ENCODE measurements around the gene AFTPH.

AFTPH gene

DNA sequence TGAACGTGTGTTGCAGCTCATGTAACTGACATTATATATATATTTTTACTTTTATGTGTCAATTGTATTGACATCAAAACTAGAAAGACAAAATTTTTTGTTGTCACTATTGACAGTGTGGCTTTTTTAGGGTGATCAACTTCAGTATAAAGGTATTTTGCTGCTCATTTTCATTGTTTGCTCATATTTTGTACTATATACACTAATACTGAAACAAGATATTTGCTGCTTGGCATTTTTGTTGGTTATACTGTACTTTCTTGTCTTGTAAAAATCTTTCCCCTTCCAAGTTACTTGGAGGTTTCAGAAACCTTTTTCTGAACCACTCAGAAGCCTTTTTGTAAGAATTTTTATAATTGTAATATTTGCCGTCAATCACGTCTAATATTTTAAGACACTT, 16.5 kb downstream of the AFTPH start:
- no peak for DNase-seq (ENCODE audit: low spot score)

DNA sequence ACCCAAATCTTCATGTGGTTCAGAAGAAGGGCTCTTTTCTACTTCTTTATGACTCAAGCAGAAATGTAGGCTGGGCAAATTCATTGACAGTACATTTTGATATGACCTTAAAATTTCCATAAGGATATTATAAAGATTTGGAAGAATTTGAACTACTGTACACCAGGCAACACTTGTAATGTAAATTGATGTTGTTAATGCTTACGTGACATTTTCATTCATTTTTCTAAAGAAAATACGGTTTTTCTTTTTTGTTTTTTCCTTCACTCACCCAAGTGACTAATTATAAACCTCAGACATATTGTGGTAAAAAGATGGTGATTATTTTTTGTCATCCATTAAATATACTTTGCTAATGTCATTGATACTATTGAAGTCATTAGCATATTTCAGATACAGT, 17.4 kb downstream of the AFTPH start:
- no peak for DNase-seq (ENCODE audit: low spot score)

DNA sequence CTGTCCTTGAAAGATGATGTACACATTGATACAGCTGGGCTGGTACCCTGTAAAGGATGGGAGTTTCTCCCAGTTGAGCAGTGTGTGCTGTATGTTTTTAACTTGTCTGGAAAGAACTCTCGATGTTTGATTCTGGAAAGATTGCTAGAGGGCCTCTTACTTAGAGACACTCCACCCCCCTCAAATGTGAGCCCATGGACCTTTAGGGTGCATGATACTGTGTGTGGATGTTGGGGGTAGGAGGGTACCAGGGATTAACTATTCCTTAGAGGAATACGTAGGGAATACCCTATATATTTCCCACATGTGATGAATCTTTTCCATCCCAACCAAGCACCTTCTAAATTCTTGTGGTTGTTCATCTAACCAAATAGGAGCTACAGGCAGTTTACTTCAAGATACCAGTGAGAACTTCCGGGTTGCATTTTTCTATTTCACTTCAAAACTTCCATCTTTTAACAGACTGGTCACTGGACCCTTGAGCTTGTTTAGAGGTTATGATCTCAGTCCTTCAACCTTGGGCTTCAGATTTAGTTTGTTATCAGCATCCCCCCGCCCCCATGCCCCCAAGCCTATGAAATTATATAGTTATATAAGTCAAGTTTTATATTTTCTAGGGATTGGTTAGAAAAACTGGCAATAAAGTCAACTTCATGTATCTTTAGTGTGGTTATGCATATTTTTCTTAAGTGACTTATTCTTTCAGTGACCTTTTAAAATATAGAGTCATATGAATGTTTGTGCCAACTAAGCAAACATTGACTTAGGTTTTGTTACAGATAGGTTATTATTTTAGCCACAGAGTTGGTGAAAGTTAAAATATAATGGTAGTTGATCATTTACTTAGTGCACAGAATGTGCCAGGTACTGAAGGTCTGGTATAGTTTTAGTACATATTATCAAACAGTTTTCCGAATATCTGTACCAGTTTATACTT, 18.2 kb downstream of the AFTPH start:
- no peak for DNase-seq (ENCODE audit: low spot score)

DNA sequence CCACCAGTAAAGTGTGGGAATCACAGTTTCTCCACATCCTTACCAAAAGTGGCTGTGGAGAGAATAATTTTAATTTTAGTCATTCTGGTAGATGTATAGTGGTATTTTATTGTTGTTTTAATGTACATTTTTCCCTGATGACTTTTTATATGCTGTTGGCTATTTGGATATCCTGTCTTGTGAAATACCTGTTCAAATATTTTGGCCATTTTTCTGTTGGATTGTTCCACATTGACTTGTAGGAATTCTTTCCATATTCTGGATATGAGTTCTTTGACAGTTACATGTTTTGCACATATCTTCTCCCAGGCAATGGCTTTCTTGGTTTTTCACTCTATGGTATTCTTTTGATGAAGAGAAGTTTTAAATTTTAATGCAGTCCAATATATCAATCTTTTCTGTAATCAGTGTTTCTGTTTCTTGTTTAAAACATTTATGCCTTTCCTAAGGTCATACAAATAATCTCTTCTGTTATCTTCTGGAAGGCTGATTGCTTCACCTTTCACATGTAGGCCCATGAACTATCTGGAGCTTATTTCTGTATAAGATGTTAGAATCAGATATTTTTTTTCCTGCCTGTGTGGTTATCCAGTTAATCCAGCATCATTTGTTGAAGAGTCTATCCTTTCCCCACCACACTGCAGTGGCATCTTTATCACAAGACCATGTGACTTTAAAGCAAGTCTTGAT, 19.0 kb downstream of the AFTPH start:
- DNase-seq (ENCODE audit: low spot score), result no peak

DNA sequence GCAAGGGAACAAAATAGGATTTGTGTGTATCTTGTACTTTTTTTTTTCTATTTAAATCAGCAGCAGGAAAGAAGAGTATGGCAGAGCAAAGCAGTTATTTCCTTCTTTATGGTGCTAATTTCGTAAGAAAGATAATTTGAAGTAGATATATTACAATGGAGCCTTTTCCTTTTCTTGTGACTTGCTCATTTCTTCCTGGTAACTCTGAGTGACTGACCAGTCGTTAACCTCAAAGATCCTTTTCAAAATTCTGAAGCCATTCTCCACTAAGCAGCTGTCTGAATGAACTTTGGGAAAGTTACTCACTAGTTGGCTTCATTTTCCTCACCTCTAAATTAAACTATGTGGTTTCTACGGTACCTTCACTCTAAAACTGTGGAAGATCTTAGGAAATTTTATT, 24.6 kb downstream of the AFTPH start:
- no peak for DNase-seq (ENCODE audit: low spot score)

DNA sequence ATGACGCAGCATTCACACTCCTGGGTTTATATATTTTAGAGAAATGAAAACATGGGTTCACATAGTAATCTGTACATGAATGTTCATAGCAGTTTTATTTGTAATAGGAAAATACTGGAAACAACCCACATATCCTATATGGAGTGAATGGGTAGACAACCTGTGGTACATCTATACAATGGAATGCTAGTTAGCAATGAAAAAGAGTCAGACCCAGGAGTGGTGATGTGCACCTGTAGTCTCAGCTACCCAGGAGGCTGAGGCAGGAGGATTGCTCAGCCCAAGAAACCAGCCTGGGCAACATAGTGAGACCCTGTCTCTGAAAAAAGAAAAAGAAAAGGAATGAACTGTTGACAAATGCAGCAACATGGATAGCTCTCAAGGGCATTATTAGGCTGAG, 25.9 kb downstream of the AFTPH start:
- DNase-seq (ENCODE audit: low spot score), result no peak

DNA sequence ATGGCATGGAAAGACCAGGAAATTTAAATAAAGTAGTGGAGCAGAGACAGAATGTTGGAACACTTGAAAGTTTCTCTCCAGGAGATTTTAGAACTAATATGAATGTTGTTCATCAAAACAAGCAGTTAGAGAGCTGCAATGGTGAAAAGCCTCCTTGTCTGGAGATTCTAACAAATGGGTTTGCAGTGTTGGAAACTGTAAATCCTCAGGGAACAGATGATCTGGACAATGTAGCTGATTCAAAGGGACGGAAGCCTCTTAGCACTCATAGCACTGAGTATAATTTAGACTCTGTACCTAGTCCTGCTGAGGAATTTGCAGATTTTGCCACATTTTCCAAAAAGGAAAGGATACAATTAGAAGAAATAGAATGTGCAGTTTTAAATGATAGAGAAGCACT, 27.7 kb downstream of the AFTPH start:
- no peak for DNase-seq (ENCODE audit: low spot score)

DNA sequence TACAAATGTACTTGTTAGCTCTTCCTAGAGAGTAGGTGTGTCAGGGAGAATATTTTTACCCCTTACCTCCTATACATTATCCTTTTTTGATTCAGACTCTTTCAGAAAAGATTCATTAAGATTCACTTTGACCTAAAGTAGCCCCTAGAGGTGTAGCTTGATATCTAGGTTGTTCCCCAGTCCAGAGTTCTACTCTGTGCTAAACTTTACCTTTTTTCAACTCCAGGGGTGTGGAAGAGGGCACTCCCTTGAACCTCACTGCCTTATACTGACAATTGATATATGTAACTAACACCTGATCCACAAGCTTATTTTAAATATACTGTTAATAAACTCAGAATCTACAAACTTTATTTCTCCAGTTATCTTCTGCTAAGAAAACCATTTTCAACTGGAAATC, 30.0 kb downstream of the AFTPH start:
- no peak for DNase-seq (ENCODE audit: low spot score)

DNA sequence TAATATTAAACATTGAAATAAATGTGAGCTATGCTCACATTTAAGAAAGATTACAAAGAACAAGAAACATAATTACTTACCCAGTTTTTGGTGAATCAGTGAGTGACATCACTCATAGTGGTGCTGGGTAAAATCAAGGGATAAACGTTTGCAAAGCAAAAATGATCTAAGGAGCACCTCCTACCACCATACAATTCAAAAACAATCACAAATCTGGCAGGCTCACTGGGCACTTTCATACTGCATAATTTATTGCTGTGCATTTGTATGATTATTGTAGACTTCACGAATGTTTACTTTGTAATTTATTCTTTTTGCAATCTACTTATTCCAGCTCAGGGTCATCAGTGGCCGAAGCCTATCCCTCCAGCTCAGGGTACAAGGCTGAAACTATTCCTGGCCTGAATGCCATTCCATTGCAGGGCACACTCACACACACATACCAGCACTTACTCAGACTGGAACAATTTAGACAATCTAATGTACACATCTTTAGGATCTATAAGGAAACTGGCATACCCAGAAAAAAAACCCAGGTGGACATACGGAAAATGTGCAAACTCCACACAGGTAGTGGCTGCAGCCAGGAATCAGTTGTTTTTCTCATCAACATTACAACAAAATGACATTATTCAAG, 34.4 kb downstream of the AFTPH start:
- DNase-seq (ENCODE audit: low spot score), result no peak

DNA sequence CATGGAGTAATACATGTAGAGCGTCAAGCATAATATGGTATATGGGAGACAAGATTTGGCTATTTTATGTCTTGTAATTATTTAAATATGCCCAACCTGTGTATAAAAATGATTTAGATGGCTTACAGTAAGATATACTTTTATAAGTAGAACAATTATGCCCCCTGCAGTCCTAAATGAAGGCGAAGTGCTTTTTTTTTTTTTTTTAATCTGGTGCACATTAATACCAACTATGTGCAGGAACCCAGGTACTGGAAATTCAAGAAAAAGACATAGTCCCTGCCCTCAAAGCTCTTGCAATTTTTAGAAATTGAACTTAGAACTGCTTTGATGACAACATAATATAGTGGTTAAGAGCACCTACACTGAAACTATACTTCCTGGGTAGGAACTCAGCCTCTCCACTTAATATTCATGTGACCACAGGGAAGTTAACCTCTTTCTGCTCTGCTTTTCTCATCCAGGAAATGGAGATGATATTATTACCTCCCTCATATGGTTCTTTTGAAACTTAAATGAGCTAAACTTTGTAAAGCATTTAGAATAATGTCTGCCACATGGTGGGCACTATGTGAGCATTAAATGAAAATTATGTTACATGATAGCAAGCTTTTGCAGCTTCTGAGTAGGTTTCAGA, 38.1 kb downstream of the AFTPH start:
- peak; percentile 29 for DNase-seq (ENCODE audit: low spot score)

DNA sequence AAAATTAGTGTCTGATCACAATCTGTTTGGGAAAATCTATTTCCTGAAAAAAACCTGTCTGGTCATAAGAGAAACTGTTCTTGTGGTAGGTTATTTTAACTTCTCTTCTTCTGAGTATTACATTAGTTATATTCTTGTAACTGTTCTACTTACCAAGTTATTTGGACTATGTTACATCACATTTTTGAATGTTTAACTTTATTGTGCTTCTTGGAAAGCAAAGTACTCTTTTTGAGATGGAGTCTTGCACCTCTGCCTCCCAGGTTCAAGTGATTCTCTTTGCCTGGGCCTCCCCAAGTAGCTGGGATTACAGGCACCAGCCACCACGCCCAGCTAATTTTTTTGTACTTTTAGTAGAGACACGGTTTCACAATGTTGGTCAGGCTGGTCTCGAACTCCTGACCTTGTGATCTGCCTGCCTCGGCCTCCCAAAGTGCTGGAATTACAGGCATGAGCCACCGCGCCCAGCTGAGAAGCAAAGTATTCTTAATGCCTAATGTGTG, 39.4 kb downstream of the AFTPH start:
- DNase-seq (ENCODE audit: low spot score), result no peak

DNA sequence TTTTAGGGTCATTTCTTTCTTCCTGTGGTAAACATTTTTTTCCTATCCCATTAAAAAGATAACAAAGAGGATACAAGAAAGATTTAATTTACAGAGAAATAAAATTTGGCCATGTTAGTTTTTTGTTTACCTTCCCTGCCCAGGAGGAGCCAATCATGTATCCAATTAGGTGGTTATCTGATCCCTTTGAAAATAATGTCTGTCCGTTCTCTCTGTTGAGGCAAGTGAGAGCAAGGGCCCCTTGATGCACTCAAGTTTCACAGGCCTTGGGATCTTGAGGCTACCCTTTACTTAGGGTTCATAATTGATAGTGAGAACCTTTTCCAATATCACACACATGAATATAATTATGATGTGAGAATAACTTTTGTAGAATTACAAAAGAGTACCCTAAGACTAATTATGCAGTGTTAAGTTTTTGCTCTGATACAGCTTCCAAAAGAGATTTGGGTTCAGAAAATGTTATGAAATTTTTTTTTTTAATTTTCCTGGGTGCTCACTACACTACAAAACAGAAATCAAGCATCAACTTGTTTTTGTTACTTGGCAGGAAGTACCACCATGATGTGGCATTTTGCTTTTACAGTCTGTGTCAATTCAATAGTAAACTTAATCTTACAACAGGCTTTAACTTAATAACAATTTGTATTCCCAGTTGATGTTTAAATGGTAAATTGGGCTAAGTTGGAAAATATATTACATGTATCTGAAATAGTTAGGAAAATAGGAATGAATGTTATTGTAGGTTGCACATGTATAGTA, 42.0 kb downstream of the AFTPH start:
- no peak for DNase-seq (ENCODE audit: low spot score)

DNA sequence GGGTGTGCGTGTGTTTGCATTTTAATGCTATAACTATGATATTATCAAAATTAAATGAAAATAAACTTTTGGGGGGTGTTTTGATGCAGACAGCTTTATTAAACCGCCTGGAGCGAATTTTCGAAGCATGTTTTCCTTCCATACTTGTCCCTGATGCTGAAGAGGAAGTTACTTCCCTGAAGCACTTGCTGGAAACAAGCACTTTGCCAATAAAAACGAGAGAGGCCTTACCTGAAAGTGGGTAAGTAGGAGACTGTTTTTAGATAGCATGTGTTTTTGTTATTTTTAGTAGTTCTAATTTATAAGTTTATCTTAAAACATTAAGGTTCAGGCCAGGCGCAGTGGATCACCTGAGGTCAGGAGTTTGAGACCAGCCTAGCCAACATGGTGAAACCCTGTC, 43.3 kb downstream of the AFTPH start:
- DNase-seq (ENCODE audit: low spot score), result no peak

DNA sequence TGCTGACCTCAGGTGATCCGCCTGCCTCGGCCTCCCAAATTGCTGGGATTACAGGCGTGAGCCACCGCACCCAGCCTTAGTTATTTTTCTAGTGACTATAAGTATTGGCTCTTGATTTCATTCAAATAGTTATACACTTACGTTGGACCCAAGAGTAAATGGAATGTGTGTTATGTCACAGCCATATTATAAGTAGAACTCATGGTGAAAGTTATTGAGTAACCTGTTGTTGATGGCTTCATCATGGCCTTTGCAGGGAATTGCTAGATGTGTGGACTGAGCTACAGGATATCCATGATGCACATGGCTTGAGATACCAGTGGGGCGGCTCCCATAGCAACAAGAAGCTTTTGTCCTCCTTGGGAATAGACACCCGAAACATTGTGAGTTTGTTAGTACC, 44.7 kb downstream of the AFTPH start:
- no peak for DNase-seq (ENCODE audit: low spot score)

DNA sequence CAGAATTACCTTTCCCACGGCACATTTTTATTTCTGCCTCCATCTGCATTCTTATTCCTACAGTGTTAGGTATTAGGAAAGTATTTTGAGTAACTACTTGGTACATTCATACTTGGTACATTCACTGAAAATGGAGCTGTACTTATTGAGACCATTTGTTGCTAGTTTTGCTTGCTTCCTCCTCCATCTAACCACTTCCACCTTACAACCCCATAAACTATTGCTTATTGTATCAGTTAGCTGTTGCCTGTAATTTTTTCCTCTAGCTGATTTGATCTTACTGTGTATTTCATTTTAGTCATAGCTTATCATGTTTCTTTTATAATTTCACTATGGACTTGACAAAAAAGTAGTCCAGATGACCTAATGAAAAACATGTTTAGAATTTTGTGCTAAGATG, 50.7 kb downstream of the AFTPH start:
- DNase-seq (ENCODE audit: low spot score), result no peak

DNA sequence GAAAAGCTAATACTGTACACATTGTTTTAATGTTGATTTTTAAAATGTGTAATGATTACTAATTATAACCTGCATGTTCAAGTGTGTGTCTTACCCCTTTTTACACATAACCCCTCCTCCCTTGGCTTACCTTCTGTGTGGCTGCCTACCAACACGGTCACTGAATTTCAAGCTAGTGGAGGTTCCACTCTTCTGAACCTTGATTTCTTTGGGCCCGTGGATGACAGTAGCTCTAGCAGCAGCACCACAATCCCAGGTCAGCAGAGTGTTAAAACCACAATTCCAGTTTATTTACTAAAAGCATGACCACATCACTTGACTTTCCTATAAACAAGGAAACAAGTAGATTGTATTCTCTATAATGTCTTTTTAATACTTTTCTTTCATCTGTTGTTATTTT, 56.9 kb downstream of the AFTPH start:
- DNase-seq (ENCODE audit: low spot score), result no peak

DNA sequence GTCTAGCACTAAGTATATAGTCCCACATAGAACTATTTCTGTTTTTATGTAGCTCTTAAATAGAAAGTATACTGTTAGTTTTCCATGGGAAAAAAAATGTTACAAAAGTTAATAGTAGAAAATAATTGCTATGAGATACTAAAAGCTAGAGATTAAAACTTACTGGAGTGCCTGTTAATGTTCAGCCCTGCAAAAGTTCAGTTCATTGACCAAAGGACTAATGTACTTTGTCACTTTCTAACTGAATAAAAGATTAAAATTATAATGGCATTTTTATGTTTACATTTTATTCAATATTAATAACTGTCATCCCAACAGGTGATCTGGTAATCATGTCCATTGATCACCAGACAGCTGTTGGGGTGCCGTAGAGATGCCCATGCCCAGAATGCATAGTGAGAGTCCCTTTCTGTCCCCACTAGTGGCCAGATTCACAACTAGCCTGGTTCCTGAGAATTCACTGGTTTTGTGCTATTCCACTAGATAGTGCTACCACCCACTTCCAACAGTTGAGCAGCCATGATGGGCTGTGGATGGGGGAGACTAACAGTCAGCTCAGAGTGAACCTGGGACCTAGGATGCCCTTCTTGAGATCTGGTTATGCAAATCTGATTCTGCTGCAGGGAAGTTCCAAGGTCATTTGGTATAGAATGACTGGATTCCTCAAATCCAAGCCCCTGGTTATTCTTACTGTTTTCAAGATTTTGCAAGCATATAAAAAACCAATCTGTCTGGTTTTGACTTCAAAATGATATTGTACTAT, 57.8 kb downstream of the AFTPH start:
- DNase-seq (ENCODE audit: low spot score), result no peak

DNA sequence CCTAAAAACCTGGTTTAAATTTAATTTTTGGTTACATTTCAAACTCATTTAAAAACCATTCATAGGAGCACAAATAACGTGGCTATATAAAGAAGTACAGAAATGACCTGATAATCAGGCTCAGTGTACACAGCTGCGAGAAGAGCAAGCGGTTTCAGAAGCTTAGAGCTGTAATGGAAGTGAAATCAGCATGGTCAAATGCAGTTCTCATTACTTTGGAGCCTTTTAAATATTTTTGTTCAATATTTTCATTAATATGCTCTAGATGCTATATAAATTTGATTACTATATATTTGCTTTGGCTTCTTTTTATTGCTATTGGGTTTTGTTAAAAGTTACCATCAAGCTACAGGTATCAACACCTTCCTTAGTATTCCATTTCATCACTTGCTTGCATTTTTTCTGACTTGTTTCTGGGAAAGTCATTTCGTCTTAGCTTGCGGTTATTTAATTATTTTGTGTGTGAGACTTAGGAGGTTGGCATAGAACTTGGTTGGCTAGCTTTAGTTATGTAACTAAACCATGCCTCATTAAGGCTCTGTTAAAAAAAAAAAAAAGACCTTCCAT, 58.7 kb downstream of the AFTPH start:
- DNase-seq (ENCODE audit: low spot score), result no peak

DNA sequence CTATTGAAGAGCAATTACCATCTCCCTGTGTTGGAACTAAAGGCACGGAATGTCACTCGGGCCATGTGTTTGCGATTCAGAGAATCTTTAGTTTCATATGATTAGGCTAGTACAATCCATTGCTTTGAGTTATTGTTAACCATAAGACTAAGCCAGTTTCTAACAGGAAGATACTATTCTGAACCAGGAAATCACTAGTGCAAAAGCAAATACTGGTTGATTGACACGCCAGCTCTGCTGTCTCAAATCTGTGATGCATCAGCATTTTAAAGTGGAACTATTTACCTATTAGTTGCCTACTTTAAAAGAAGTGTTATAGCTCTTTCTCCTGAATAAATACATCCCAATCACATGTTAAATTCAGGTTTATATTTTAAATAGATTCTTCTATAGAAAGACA, 61.9 kb downstream of the AFTPH start:
- no peak for DNase-seq (ENCODE audit: low spot score)

DNA sequence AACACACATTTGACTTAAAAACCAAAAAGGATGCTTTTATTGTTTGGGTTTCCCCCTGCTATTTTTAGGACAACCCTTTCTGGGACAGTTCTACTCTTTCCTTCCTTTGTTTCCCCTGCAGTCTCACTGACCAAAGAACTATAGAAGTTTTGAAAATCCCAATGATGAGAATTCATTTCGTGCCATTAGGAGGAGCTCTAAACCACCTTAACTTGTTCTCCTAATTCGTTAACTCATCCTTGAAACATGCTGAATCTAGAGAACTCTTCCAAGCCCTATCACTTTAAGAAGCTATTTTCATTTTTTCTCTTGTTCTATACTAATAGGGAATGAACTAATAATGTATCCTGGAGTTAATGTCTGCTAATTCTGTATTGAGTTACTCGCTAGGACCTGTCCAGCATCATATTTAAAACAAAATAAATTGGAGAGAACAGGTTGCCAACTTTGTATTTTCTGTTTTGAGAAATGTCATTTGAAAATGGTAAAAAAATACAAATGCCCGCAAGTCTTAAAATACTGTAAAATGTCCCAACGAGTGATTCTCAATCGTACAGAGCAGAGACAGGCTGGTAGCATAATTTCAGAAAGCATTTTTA, 62.9 kb downstream of the AFTPH start:
- DNase-seq (ENCODE audit: low spot score), result peak; percentile 60

All from SW480 (cell line).